ENCODE results near the gene ANKRD31. TPM values are rescaled to one million over a fixed set of nuclear protein-coding genes. Genes with fewer than 3 reads are reported as not detected.

The ANKRD31 gene
- total RNA-seq, 1 experiment from 2014 or later: 0.11 TPM

DNA sequence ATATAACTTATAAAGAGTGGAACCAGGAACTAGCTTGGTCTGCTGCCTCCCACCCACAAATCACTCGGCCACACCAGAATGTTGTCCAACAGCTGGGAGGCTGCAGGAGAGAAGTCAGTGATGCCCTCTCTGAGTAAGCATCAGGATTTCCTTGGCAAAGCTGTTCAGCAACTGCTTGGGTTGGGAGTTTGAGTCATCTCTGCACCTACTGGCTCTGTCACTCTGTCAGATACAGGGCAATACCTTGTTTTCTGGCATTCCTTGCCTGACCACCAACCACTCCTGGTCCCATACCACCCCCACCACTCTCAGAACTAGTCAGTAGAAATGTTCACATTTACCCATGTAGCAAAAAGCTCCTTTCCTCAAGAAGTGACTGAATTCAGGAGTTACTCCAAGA, 147.5 kb downstream of the ANKRD31 start:
- DNase-seq: no peak
- Histone ChIP-seq H4K5ac (ENCODE audit: insufficient read length, low read depth, low read length) (no peak overlapping the region), H3K18ac (ENCODE audit: insufficient read length, low read depth, low read length) (no peak overlapping the region), H3K9ac (ENCODE audit: extremely low read depth, insufficient read length, low read length) (no peak overlapping the region), H3K27ac (ENCODE audit: insufficient read length, low read depth, low read length) (no peak overlapping the region), H3K4ac (ENCODE audit: low read depth, low read length) (no peak overlapping the region), H2BK120ac (ENCODE audit: low read depth, low read length, poor library complexity, severe bottlenecking) (no peak overlapping the region), H3K56ac (ENCODE audit: insufficient read length, low read depth, low read length) (no peak overlapping the region), H3K4me1 (ENCODE audit: insufficient read depth, low read length) (no peaks in the 10 kb centered on the region), H4K8ac (replicated peaks; ENCODE audit: insufficient read length, low read depth, low read length) (no peak overlapping the region), H3K79me2 (ENCODE audit: insufficient read depth, low read length) (no peaks in the 10 kb centered on the region), H3K27me3 (ENCODE audit: insufficient read depth, low read length) (no peaks in the 10 kb centered on the region), H3K14ac (ENCODE audit: insufficient read depth, low read length) (no peak overlapping the region), H3K23me2 (ENCODE audit: insufficient read length, low read depth, low read length, poor library complexity, severe bottlenecking) (no peaks in the 10 kb centered on the region), H2BK5ac (ENCODE audit: insufficient read length, low read length) (no peak overlapping the region), H3K9me3 (ENCODE audit: control insufficient read depth, low read depth, low read length) (no peaks in the 10 kb centered on the region), H4K91ac (ENCODE audit: insufficient read length, low read depth, low read length) (no peak overlapping the region), H2BK15ac (ENCODE audit: low read depth, low read length) (no peak overlapping the region), H3K4me2 (ENCODE audit: insufficient read depth, insufficient read length, low read length) (no peak overlapping the region), H3K79me1 (ENCODE audit: insufficient read depth, low read depth, low read length, poor library complexity, severe bottlenecking) (no peaks in the 10 kb centered on the region), H2BK20ac (ENCODE audit: low read depth, low read length, poor library complexity, severe bottlenecking) (no peak overlapping the region), H3T11ph (ENCODE audit: low read length) (no peak overlapping the region), H4K20me1 (ENCODE audit: control insufficient read depth, insufficient read depth, insufficient read length) (no peaks in the 10 kb centered on the region), H2AK5ac (ENCODE audit: insufficient read length, low read length) (no peak overlapping the region), H2BK12ac (ENCODE audit: insufficient read length, low read depth, low read length) (no peak overlapping the region), H3K23ac (ENCODE audit: insufficient read length, low read depth, low read length) (no peak overlapping the region), H2AFZ (ENCODE audit: low read length) (no peak overlapping the region)
- Mint-ChIP-seq H3K4me1 (peaks cover 2 to 8% of the 10 kb centered on the region in 2 experiments; a peak in 2 of 4 replicates), H3K27ac (peak overlapping the region in 1 of 3 experiments; percentile 73; a peak in 1 of 7 replicates), H3K9me3 (no peaks in the 10 kb centered on the region), H3K4me3 (no peak overlapping the region), H3K36me3 (ENCODE audit: insufficient read depth in 1 of 3, low read depth in 3 of 3) (no peaks in the 10 kb centered on the region), H3K27me3 (ENCODE audit: low read depth) (no peaks in the 10 kb centered on the region)
- WGBS (ENCODE audit: extremely low coverage, insufficient read length, low lambda C conversion rate): no CpG with 5 or more reads among the region's 1 CpG
- TF ChIP-seq, protein P1, sequence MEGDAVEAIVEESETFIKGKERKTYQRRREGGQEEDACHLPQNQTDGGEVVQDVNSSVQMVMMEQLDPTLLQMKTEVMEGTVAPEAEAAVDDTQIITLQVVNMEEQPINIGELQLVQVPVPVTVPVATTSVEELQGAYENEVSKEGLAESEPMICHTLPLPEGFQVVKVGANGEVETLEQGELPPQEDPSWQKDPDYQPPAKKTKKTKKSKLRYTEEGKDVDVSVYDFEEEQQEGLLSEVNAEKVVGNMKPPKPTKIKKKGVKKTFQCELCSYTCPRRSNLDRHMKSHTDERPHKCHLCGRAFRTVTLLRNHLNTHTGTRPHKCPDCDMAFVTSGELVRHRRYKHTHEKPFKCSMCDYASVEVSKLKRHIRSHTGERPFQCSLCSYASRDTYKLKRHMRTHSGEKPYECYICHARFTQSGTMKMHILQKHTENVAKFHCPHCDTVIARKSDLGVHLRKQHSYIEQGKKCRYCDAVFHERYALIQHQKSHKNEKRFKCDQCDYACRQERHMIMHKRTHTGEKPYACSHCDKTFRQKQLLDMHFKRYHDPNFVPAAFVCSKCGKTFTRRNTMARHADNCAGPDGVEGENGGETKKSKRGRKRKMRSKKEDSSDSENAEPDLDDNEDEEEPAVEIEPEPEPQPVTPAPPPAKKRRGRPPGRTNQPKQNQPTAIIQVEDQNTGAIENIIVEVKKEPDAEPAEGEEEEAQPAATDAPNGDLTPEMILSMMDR (conservative IDR thresholded peaks at IDR 0.05): no peak
